Smooth muscle cell of the pulmonary artery (primary cell): ENCODE data around the gene NOCT. TPM values are rescaled to one million over a fixed set of nuclear protein-coding genes. Genes with fewer than 3 reads are reported as not detected.

ENCODE experiments used
- total RNA-seq: library from RNA; depleted of rRNA; stranded (reverse); fragments of >200 nt; gene quantifications from 2 replicates; pipeline ENCODE4 v1.2.3, GENCODE V29; 2014

The NOCT gene
- total RNA-seq: 24.7 and 44.0 TPM in 2 replicates

GRCh38 chr4:139015269-139015947 lies at the start of gene NOCT:
NOCT (plus strand) TSS chr4:139015781; CDS start chr4:139015982, 201 bp downstream.

Other genes starting within 250 kb of the NOCT start
- 23.0 and 35.7 TPM in 2 replicates for gene ELF2, start 161.4 kb downstream of the NOCT start, total RNA-seq